RWPE2 (cell line): Measurements from ENCODE around the gene CBFA2T3.
A peak's percentile ranks its signal among the peaks of the same experiment; 100 is the strongest.
"Not testable (repeated sequence)": the region's sequence is repeated elsewhere in the genome, so short reads cannot be mapped to it uniquely, and the experiment has no call there.

ENCODE experiments used
- ATAC-seq: fragments of 200-7000 bp; cut with Tn5 transposase; 3 replicates; pipeline ENCODE4 v1.9.1; 2021; ENCODE audit warnings: low read depth
- DNase-seq: peaks from one replicate; pipeline ENCODE4 v3.0.0-alpha.2; 2020; ENCODE audit warnings: low spot score
- H3K27ac ChIP-seq: fragments of 450-650 bp; 2 replicates; pipeline ENCODE4 v1.5.1; 2017; ENCODE audit warnings: mild to moderate bottlenecking; ENCODE audit not compliant: poor library complexity, severe bottlenecking
- H3K27me3 ChIP-seq: fragments of 250-450 bp; sonication (Bioruptor Pico); 2 replicates; pipeline ENCODE4 v1.5.1; 2021; ENCODE audit warnings: mild to moderate bottlenecking, moderate library complexity; ENCODE audit not compliant: insufficient read depth, poor library complexity, severe bottlenecking
- H3K36me3 ChIP-seq: fragments of 250-450 bp; sonication (Bioruptor Pico); 2 replicates; pipeline ENCODE4 v1.5.1; 2020; ENCODE audit warnings: low read depth, mild to moderate bottlenecking, moderate library complexity
- H3K4me1 ChIP-seq: fragments of 250-450 bp; sonication (Bioruptor Pico); 2 replicates; pipeline ENCODE4 v1.5.1; 2021; ENCODE audit warnings: mild to moderate bottlenecking, moderate library complexity; ENCODE audit not compliant: insufficient read depth, poor library complexity, severe bottlenecking
- H3K4me3 ChIP-seq: fragments of 250-450 bp; sonication (Bioruptor Pico); 2 replicates; pipeline ENCODE4 v1.5.1; 2021; ENCODE audit warnings: mild to moderate bottlenecking, moderate library complexity; ENCODE audit not compliant: severe bottlenecking
- H3K9me3 ChIP-seq: fragments of 250-450 bp; sonication (Bioruptor Pico); 2 replicates; pipeline ENCODE4 v1.5.1; 2021; ENCODE audit warnings: mild to moderate bottlenecking, moderate library complexity; ENCODE audit not compliant: severe bottlenecking
- TF ChIP-seq, protein P1 (sequence below): fragments of 450-650 bp; IDR thresholded peaks from one replicate; pipeline ENCODE4 v1.5.1; 2017; ENCODE audit warnings: mild to moderate bottlenecking, moderate library complexity; ENCODE audit not compliant: poor library complexity, severe bottlenecking

Gene CBFA2T3

DNA sequence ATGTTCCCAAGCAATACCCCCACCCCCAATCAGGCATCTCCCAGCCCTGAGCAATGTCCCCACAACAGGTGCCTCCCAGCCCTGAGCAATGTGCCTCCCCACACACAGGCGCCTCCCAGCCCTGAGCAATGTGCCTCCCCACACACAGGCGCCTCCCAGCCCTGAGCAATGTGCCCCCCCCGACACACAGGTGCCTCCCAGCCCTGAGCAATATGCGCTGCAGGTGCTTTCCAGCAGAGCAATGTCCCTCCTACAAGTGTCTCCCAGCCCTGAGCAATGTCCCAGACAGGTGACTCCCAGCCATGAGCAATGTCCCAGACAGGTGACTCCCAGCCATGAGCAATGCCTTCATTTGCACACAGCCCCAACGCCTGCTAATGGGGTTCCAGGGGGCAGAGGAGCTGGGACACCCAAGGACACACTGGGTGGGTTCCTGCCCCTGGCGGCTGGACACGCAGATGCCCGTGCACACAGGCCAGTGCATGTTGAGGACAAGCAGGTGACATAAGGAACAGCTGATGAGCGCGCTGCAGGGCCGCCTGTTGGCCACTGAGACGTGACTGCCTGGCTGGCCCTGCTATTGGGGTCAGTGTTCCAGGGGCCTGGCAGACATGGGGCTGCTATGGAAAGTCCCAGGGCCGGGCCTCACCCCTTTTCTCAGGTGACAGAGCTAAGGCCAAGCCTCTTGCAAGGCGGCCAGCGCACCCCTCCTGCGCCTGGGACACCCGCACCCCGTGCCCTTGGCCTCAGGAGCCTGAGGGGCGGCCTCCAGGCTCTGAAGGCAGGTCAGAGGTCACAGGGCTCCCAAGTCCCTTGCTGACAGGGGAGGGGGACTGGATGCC, 83.7 kb downstream of the CBFA2T3 start:
- TF ChIP-seq, protein P1, sequence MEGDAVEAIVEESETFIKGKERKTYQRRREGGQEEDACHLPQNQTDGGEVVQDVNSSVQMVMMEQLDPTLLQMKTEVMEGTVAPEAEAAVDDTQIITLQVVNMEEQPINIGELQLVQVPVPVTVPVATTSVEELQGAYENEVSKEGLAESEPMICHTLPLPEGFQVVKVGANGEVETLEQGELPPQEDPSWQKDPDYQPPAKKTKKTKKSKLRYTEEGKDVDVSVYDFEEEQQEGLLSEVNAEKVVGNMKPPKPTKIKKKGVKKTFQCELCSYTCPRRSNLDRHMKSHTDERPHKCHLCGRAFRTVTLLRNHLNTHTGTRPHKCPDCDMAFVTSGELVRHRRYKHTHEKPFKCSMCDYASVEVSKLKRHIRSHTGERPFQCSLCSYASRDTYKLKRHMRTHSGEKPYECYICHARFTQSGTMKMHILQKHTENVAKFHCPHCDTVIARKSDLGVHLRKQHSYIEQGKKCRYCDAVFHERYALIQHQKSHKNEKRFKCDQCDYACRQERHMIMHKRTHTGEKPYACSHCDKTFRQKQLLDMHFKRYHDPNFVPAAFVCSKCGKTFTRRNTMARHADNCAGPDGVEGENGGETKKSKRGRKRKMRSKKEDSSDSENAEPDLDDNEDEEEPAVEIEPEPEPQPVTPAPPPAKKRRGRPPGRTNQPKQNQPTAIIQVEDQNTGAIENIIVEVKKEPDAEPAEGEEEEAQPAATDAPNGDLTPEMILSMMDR, result no peak
- ATAC-seq (0 out of 3 replicates have a peak, but pooled peaks have one; percentile 15), DNase-seq (no peak)
- no peaks in the 10 kb centered on the region for H3K4me1 ChIP-seq
- no peaks in the 10 kb centered on the region for H3K9me3 ChIP-seq
- H3K27ac ChIP-seq, result no peak overlapping the region
- H3K4me3 ChIP-seq, result no peak overlapping the region
- H3K27me3 ChIP-seq, result no peaks in the 10 kb centered on the region
- no peaks in the 10 kb centered on the region for H3K36me3 ChIP-seq

DNA sequence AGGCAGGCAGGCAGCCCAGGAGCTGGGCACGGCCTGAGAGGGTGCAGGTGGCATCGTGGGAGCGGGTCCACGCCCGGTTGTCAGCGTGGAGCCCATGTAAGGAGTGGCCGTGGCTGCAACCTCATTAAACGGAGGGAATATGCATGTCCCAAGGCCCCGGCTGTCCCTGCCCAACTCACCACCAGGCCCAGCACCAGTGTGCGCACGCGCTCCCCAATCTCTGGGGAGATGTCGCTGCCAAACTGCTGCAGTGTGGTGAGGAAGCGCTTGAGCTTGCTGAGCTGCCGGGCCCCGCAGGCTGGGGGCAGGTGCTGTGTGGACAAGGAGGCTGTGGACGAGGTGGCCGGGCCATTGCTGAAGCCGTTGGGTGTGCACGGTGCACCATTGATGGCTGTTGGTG, 84.9 kb downstream of the CBFA2T3 start:
- ATAC-seq, result no peak
- Histone ChIP-seq H3K36me3 (no peaks in the 10 kb centered on the region), H3K4me3 (no peak overlapping the region), H3K4me1 (no peaks in the 10 kb centered on the region), H3K27ac (no peak overlapping the region), H3K27me3 (no peaks in the 10 kb centered on the region), H3K9me3 (no peaks in the 10 kb centered on the region)
- TF ChIP-seq, protein P1, result no peak
- no peak for DNase-seq

DNA sequence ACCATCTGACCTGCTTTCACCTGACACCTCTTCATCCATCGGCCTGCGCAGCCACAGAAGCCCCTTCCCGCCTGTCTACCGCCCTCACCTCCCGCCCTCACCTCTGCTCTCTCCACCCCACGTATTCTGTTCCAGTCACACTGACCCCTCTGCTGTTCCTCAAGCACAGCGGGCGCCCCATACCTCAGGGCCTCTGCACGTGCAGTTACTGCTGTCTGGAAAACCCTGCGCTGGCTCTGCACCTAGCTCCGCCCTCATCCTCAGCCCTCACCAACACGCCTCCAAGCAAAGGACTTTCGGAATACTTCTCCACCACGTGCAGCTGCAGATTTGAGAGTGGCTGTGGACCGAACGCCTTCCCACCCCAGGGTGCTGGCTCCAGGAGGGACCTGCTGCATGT, 85.9 kb downstream of the CBFA2T3 start:
- ATAC-seq, result no peak
- no peaks in the 10 kb centered on the region for H3K9me3 ChIP-seq
- TF ChIP-seq, protein P1, result no peak
- H3K27ac ChIP-seq, result no peak overlapping the region
- H3K4me1 ChIP-seq, result no peaks in the 10 kb centered on the region
- no peak overlapping the region for H3K4me3 ChIP-seq
- H3K36me3 ChIP-seq, result no peaks in the 10 kb centered on the region
- no peak for DNase-seq
- H3K27me3 ChIP-seq, result no peaks in the 10 kb centered on the region

DNA sequence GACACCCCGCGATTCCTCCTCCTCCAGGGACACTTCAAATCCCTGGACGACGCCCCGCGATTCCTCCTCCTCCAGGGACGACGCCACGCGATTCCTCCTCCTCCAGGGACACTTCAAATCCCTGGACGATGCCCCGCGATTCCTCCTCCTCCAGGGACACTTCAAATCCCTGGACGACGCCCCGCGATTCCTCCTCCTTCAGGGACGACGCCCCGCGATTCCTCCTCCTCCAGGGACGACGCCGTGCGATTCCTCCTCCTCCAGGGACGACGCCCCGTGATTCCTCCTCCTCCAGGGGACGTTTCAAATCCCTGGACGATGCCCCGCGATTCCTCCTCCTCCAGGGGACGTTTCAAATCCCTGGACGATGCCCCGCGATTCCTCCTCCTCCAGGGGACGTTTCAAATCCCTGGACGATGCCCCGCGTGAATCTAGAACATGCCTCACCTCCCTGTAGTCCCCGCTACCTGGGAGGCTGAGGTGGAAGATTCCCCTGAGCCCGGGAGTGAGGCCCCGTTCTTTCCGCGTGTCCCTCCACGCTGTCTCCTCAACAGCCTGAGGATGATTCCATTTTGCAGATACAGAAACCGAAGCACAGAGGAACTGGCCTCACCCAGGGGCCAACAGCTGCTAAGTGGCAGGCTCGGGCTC, 87.2 kb downstream of the CBFA2T3 start:
- ATAC-seq, H3K27me3 ChIP-seq, H3K36me3 ChIP-seq: not testable (repeated sequence)

DNA sequence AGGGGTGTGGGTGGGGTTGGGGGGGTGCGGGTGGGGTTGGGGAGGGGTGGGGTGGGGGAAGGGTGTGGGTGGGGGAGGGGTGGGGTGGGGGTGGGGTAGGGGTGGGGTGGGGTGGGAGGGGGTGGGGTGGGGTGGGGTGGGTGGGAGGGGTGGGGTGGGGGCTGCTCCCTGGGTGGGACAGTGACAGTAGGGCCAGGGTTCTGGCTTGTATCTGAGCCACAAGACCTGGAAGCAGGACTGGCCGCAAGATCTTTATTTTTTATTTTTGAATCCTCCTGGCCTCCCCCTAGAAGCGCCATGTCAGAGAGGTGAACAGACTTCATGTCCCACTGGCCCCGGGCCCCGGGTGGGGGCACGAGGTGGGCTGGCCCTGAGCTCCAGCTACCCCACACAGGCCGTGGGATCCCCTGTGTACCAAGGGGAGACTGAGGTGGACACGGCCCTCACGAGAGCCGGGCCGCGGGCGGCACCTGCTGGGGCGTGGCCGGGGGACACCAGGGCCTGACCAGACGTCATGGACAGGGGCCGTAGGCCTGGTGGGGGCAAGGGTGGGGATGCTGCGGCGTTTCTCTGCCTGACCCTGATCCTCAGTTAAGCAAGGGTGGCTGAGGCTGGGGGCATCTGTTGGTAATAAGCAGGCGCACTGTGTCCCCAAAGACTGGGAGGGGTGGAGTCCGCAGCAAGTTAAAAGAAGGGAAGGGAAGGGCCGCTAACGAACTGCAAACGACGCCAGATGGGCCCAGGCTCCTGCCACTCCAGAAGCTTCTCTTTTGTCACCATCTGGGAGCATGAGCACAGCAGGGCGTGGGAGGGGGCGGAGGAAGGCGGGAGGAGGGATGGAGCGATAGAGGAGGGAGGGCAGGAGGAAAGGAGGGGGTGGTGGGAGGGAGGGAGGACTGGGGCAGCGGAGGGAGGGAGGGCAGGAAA, 88.3 kb downstream of the CBFA2T3 start:
- no peak for DNase-seq

More for the DNA sequence above, 87.2 kb downstream of the CBFA2T3 start:
- H3K4me1 ChIP-seq, H3K27ac ChIP-seq, H3K4me3 ChIP-seq, H3K9me3 ChIP-seq, DNase-seq: not testable (repeated sequence)

More for the DNA sequence above, 88.3 kb downstream of the CBFA2T3 start:
- ATAC-seq, result no peak
- Histone ChIP-seq H3K27ac (no peak overlapping the region), H3K4me3 (no peak overlapping the region), H3K36me3 (no peaks in the 10 kb centered on the region), H3K4me1 (no peaks in the 10 kb centered on the region), H3K9me3 (no peaks in the 10 kb centered on the region), H3K27me3 (no peaks in the 10 kb centered on the region)
- TF ChIP-seq, protein P1, result no peak
